ENCODE results near the gene NRXN3. TPM values are rescaled to one million over a fixed set of nuclear protein-coding genes. Genes with fewer than 3 reads are reported as not detected.

NRXN3 gene
- total and polyA plus RNA-seq, 2 experiments from 2014 or later, result 5.7 to 7.1 TPM

DNA sequence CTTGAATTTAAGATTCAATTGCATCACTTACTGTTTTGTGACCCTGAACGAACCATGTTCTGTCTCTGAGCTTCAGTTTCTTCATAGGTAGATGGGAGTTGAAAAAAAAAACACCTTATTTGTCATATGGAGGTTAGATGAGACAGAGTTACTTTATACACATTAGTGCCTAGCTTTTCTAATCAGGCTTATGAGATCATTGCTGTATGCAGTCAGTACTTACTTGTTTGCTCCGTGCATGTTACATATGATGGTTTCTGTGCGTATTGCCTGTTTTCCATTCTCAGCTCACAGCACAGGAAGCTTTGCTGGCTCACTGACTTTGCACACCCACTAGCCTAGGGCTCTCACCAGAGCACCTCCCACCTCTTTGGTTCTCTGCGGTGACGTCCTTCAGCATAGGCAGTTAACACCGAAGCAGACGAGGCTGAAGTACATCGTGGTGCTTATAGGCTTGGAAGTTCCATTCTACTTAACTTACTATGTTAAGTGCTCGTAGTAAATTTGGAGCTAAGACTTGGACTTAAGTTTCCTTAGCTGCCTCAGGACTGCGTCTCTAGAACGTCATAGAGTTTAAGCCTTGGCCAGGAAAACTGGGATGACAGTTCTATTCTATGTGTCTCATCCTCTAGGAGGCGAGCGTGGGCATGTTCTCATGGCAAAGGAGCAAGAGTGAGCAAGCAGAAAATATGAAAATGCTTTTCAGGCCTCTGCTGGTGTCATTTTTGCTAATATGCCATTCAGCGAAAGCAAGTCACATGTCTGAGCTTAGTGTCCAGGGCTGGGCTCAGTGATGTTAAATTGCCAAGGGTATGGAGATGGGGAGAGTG is 57.3 kb downstream of the NRXN3 start:
- H3K4me2 ChIP-seq, result no peak overlapping the region
- no peaks in the 10 kb centered on the region for H3K36me3 ChIP-seq (replicated peaks; ENCODE audit: insufficient read depth, low read depth)
- H4K20me1 ChIP-seq (ENCODE audit: insufficient read depth, poor library complexity, severe bottlenecking), result no peaks in the 10 kb centered on the region
- TF ChIP-seq EZH2 (IDR thresholded peaks at IDR 0.05; ENCODE audit: borderline replicate concordance), result no peak
- TF ChIP-seq, protein P1, sequence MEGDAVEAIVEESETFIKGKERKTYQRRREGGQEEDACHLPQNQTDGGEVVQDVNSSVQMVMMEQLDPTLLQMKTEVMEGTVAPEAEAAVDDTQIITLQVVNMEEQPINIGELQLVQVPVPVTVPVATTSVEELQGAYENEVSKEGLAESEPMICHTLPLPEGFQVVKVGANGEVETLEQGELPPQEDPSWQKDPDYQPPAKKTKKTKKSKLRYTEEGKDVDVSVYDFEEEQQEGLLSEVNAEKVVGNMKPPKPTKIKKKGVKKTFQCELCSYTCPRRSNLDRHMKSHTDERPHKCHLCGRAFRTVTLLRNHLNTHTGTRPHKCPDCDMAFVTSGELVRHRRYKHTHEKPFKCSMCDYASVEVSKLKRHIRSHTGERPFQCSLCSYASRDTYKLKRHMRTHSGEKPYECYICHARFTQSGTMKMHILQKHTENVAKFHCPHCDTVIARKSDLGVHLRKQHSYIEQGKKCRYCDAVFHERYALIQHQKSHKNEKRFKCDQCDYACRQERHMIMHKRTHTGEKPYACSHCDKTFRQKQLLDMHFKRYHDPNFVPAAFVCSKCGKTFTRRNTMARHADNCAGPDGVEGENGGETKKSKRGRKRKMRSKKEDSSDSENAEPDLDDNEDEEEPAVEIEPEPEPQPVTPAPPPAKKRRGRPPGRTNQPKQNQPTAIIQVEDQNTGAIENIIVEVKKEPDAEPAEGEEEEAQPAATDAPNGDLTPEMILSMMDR (IDR thresholded peaks at IDR 0.05; ENCODE audit: poor library complexity), result no peak
- no peaks in the 10 kb centered on the region for H3K9me3 ChIP-seq (ENCODE audit: low read depth)
- no peak overlapping the region for H3K27ac ChIP-seq
- DNase-seq (ENCODE audit: low spot score), result no peak
- H3K79me2 ChIP-seq, result no peaks in the 10 kb centered on the region
- no peaks in the 10 kb centered on the region for H3K9me2 ChIP-seq (replicated peaks; ENCODE audit: insufficient read depth)
- 80% methylated on average over 14 of the region's 14 CpGs for WGBS (ENCODE audit: low lambda C conversion rate, missing lambda C conversion rate)
- H3K4me1 ChIP-seq (ENCODE audit: insufficient read depth), result no peaks in the 10 kb centered on the region
- H2AFZ ChIP-seq, result no peak overlapping the region
- H3K4me3 ChIP-seq, result no peak overlapping the region
- H3K27me3 ChIP-seq, result no peaks in the 10 kb centered on the region

DNA sequence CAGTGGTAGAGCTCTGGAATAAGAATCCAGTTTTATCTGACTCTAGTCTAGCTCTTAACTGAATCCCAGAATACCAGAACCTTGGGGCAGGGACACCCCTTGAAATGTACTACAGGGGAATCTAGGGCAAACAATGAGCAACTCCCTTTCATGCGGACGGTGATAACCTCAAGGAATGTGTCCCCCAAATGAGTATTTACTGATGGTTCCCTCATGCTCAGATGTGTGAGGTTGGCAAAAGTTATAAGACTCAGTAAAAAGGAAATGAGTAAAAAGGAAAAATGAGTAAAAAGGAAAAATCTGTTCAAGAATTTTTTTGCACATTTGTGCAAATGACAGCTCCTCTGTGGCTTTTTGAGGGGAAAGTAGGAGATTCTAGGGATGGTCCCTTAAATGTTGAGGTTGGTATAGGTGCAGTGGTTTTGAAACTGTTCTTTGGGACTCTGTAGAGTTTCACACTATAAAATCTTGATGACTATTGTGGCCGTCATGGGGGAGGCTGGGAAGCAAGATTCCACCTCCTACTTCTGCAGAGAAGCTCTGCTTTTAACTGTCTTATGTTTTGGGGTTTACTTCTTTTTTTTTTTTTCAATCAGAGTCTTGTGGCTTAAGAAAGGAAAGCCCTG is 58.6 kb downstream of the NRXN3 start:
- no peaks in the 10 kb centered on the region for H4K20me1 ChIP-seq (ENCODE audit: insufficient read depth, poor library complexity, severe bottlenecking)
- no peak overlapping the region for H3K4me3 ChIP-seq
- no peak overlapping the region for H3K4me2 ChIP-seq
- H3K9me2 ChIP-seq (replicated peaks; ENCODE audit: insufficient read depth), result no peaks in the 10 kb centered on the region
- H3K36me3 ChIP-seq (replicated peaks; ENCODE audit: insufficient read depth, low read depth), result no peaks in the 10 kb centered on the region
- no peak for DNase-seq (ENCODE audit: low spot score)
- TF ChIP-seq EZH2 (IDR thresholded peaks at IDR 0.05; ENCODE audit: borderline replicate concordance) (no peak), EZH2phosphoT487 (IDR thresholded peaks at IDR 0.05; ENCODE audit: low read depth, severe bottlenecking, unreplicated experiment) (no peak)
- TF ChIP-seq, protein P1 (IDR thresholded peaks at IDR 0.05; ENCODE audit: poor library complexity), result no peak
- WGBS (ENCODE audit: low lambda C conversion rate, missing lambda C conversion rate), result 83% methylated on average over 3 of the region's 3 CpGs
- H3K27me3 ChIP-seq, result no peaks in the 10 kb centered on the region
- H2AFZ ChIP-seq, result no peak overlapping the region
- H3K79me2 ChIP-seq, result no peaks in the 10 kb centered on the region
- no peak overlapping the region for H3K27ac ChIP-seq
- no peaks in the 10 kb centered on the region for H3K9me3 ChIP-seq (ENCODE audit: low read depth)
- no peaks in the 10 kb centered on the region for H3K4me1 ChIP-seq (ENCODE audit: insufficient read depth)

DNA sequence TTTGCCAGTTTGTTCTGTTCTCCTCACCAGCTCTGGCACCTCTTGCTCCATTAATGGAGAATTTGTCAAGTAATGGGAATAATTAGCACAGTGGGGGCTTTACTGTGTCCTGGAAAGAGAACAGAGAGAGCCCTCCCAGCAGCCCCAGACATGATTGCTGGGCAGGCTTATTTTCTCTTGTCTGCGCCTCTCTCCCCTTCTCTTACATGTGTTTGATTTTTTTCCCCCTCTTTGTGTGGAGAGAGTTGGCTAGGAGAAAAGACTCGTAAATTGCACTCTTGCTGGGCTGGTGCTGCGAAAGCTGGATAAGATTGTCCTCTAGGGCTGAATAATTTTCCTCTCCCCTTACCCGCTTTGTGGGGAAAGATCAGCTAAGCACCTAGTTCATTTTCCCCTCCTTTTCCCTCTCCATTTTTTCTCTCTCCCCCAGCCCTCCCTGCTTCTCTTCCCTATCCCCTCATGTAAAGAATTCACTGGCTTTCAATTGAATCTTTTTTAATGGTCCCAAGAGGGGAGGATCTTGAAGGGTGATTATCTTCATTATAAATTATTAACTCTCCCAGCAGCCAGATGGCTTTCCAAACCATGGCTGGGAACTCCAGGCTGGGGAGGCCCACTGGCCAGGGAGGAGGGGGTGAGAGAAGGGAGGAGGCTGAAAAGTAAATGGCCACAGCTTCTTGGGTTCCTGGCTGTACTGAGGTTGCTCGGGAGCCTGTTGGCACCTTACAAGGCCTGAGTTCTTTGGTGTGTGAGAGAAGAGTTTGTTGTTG is 62.2 kb downstream of the NRXN3 start:
- H3K9me2 ChIP-seq (replicated peaks; ENCODE audit: insufficient read depth), result no peaks in the 10 kb centered on the region
- H3K27me3 ChIP-seq, result no peaks in the 10 kb centered on the region
- no peak for DNase-seq (ENCODE audit: low spot score)
- H3K27ac ChIP-seq, result no peak overlapping the region
- no peak overlapping the region for H2AFZ ChIP-seq
- H3K9me3 ChIP-seq (ENCODE audit: low read depth), result no peaks in the 10 kb centered on the region
- WGBS (ENCODE audit: low lambda C conversion rate, missing lambda C conversion rate), result 56% methylated on average over 5 of the region's 5 CpGs
- no peak overlapping the region for H3K4me2 ChIP-seq
- H4K20me1 ChIP-seq (ENCODE audit: insufficient read depth, poor library complexity, severe bottlenecking), result no peaks in the 10 kb centered on the region
- no peak for TF ChIP-seq EZH2phosphoT487 (IDR thresholded peaks at IDR 0.05; ENCODE audit: low read depth, severe bottlenecking, unreplicated experiment)
- TF ChIP-seq, protein P1 (IDR thresholded peaks at IDR 0.05; ENCODE audit: poor library complexity), result no peak
- TF ChIP-seq EZH2 (IDR thresholded peaks at IDR 0.05; ENCODE audit: borderline replicate concordance), result no peak
- no peak overlapping the region for H3K4me3 ChIP-seq
- H3K4me1 ChIP-seq (ENCODE audit: insufficient read depth), result no peaks in the 10 kb centered on the region
- H3K36me3 ChIP-seq (replicated peaks; ENCODE audit: insufficient read depth, low read depth), result no peaks in the 10 kb centered on the region
- no peaks in the 10 kb centered on the region for H3K79me2 ChIP-seq
